Endothelial cell of umbilical vein (primary cell): ENCODE data around the gene SPRED1. TPM values are rescaled to one million over a fixed set of nuclear protein-coding genes. Genes with fewer than 3 reads are reported as not detected.

Source experiments
- BruUV-seq: library from RNA; stranded (reverse); fragments of 400-500 nt; replicated peaks from 2 replicates; lab custom pipeline; 2021; lab: Mats Ljungman, UMichigan
- CTCF ChIA-PET: fragments of 300-600, 350-600 bp; sonication (Branson Sonifier 250); formaldehyde crosslinking; loops from one replicate; lab custom pipeline; 2021; ENCODE audit warnings: antibody characterized with exemption, inconsistent platforms; lab: Charles Lee
- POLR2A ChIA-PET: fragments of 300-600, 350-600 bp; sonication (Branson Sonifier 250); formaldehyde crosslinking; loops from one replicate; lab custom pipeline; 2021; ENCODE audit warnings: antibody characterized with exemption, inconsistent platforms; lab: Charles Lee
- DNase-seq: peaks from one replicate; pipeline ENCODE4 v3.0.0-alpha.2; 2011; ENCODE audit warnings: low read depth, low spot score
- FAIRE-seq: peaks from 2 replicates; lab custom pipeline; 2011; peaks lifted over from hg19 to GRCh38; lab: Jason Lieb, UNC
- H2AFZ ChIP-seq: 2 replicates; pipeline ENCODE4 v1.6.0; 2012; ENCODE audit warnings: low read depth, low read length, control low read depth, inconsistent platforms
- H3K27ac ChIP-seq: 2 replicates; pipeline ENCODE4 v1.5.1; 2011; ENCODE audit warnings: low read depth, mild to moderate bottlenecking, control low read depth, low read length, moderate library complexity; ENCODE audit not compliant: insufficient read depth
- H3K27me3 ChIP-seq, 2 experiments: 2 replicates each; pipeline versions ENCODE4 v1.6.0 to v1.6.1; 2011; ENCODE audit warnings: low read length in 2 of 2, mixed read lengths in 1 of 2; ENCODE audit not compliant: control insufficient read depth in 2 of 2, insufficient read depth in 2 of 2
- H3K36me3 ChIP-seq, 2 experiments: 2 replicates in 1 of 2; 3 replicates in 1 of 2; pipeline ENCODE4 v1.5.1; 2011; ENCODE audit warnings: low read length in 2 of 2, mild to moderate bottlenecking in 1 of 2, moderate library complexity in 1 of 2; ENCODE audit not compliant: control insufficient read depth in 2 of 2, insufficient read depth in 2 of 2; ENCODE audit errors: extremely low read depth in 1 of 2
- H3K4me1 ChIP-seq: 3 replicates; pipeline ENCODE4 v1.5.1; 2011; ENCODE audit warnings: mild to moderate bottlenecking, low read length; ENCODE audit not compliant: control insufficient read depth, insufficient read depth; ENCODE audit errors: extremely low read depth
- H3K4me2 ChIP-seq: 2 replicates; pipeline ENCODE4 v1.6.1; 2011; ENCODE audit warnings: low read length, control low read depth, mixed read lengths; ENCODE audit not compliant: insufficient read depth
- H3K4me3 ChIP-seq, 3 experiments: fragments of 200-600 bp in 1 of 3; sonication (generic), shearing (Covaris generic) in 1 of 3; replicated peaks in 1 of 3; 2 replicates each; pipeline ENCODE4 v1.5.1; 2011 to 2016; ENCODE audit warnings: control low read depth in 3 of 3, low read length in 3 of 3, mild to moderate bottlenecking in 2 of 3, inconsistent platforms in 1 of 3, low read depth in 1 of 3, moderate library complexity in 1 of 3; ENCODE audit not compliant: insufficient read depth in 1 of 3
- H3K79me2 ChIP-seq: 2 replicates; pipeline ENCODE4 v1.6.0; 2012; ENCODE audit warnings: low read length, inconsistent platforms; ENCODE audit not compliant: control insufficient read depth, insufficient read depth
- H3K9ac ChIP-seq: replicated peaks from 2 replicates; pipeline ENCODE3; 2011; ENCODE audit warnings: low read length, control low read depth; ENCODE audit not compliant: insufficient read depth; ENCODE audit errors: extremely low read depth
- H3K9me1 ChIP-seq: replicated peaks from 3 replicates; pipeline ENCODE4 v1.6.0; 2011; ENCODE audit warnings: mild to moderate bottlenecking, low read length; ENCODE audit not compliant: control insufficient read depth, insufficient read depth; ENCODE audit errors: extremely low read depth
- H3K9me3 ChIP-seq: replicated peaks from 2 replicates; pipeline ENCODE4 v1.5.1; 2012; ENCODE audit warnings: low read length, inconsistent platforms; ENCODE audit not compliant: control insufficient read depth, insufficient read depth
- H4K20me1 ChIP-seq: replicated peaks from 2 replicates; pipeline ENCODE3; 2011; ENCODE audit warnings: mild to moderate bottlenecking, low read length; ENCODE audit not compliant: control insufficient read depth, insufficient read depth; ENCODE audit errors: extremely low read depth
- CTCF ChIP-seq, 2 donors: IDR thresholded peaks; 1 replicate in 1 of 2; 2 replicates in 1 of 2; pipeline ENCODE4 v1.5.1; 2011; ENCODE audit warnings: low read length in 2 of 2, mild to moderate bottlenecking in 2 of 2, moderate library complexity in 2 of 2, control low read depth in 1 of 2, inconsistent platforms in 1 of 2, low read depth in 1 of 2; ENCODE audit not compliant: insufficient read depth in 1 of 2; ENCODE audit errors: extremely low read depth in 1 of 2
- EZH2 ChIP-seq: IDR thresholded peaks from 2 replicates; pipeline ENCODE4 v1.6.1; 2012; ENCODE audit warnings: borderline replicate concordance, low read depth, mild to moderate bottlenecking, moderate library complexity, low read length, inconsistent platforms; ENCODE audit not compliant: severe bottlenecking
- FOS ChIP-seq: IDR thresholded peaks from 2 replicates; pipeline ENCODE4 v1.6.1; 2011; ENCODE audit warnings: mild to moderate bottlenecking, low read length, moderate library complexity, borderline replicate concordance; ENCODE audit not compliant: insufficient read depth
- GATA2 ChIP-seq: IDR thresholded peaks from 2 replicates; pipeline ENCODE4 v1.7.0; 2011; ENCODE audit warnings: low read depth, mild to moderate bottlenecking, moderate library complexity, mixed read lengths, low read length; ENCODE audit not compliant: insufficient read length, insufficient read depth
- JUN ChIP-seq: IDR thresholded peaks from 2 replicates; pipeline ENCODE4 v1.6.1; 2011; ENCODE audit warnings: borderline replicate concordance, low read depth; ENCODE audit not compliant: insufficient read length, insufficient read depth
- MYC ChIP-seq: IDR thresholded peaks from one replicate; pipeline ENCODE4 v1.6.1; 2011; ENCODE audit warnings: mild to moderate bottlenecking, low read depth, low read length
- POLR2A ChIP-seq: IDR thresholded peaks from 2 replicates; pipeline ENCODE4 v1.6.1; 2012; ENCODE audit warnings: low read depth, mild to moderate bottlenecking, control low read depth, low read length
- POLR2AphosphoS5 ChIP-seq: IDR thresholded peaks from 2 replicates; pipeline ENCODE4 v1.6.1; 2012; ENCODE audit warnings: low read depth, mild to moderate bottlenecking, control low read depth, low read length, moderate library complexity; ENCODE audit not compliant: insufficient read depth
- dilution Hi-C: fragments of 300-500 bp; cut with MboI; formaldehyde crosslinking; loops from one replicate; pipeline ENCODE4 v1.15.0; 2019; ENCODE audit warnings: low sequenced_read_pairs; ENCODE audit not compliant: extremely low pct_ligation_motif_present
- intact Hi-C: fragments of 100-400 bp; cut with micrococcal nuclease; formaldehyde crosslinking; loops from one replicate; pipeline ENCODE4 v1.10.0; 2022
- polyA plus RNA-seq, 4 experiments: library from polyadenylated mRNA; depleted of rRNA in 3 of 4; stranded (reverse) in 3 of 4; unstranded in 1 of 4; fragments of >200 nt; gene quantifications; 2 replicates each; pipeline versions ENCODE4 v1.2.1 to v1.2.3, GENCODE V29; 2011 to 2012; ENCODE audit warnings: missing spikeins in 1 of 4
- total RNA-seq: library from RNA; stranded (reverse); gene quantifications from 2 replicates; pipeline ENCODE4 v1.2.3, GENCODE V29; 2021
- TF ChIP-seq, protein P1 (sequence below): IDR thresholded peaks from 2 replicates; pipeline ENCODE4 v1.6.1; 2011; ENCODE audit not compliant: insufficient read depth, insufficient read length

The SPRED1 gene
- total and polyA plus RNA-seq, 2 donors (not counting 3 experiments of a cell fraction or from before 2014, with no cell fraction given) = 1.3 to 10.7 TPM

GRCh38 chr15:38243278-38244055 lies 9.2 kb upstream of the SPRED1 start:
- Histone ChIP-seq H3K36me3 (no peaks in the 10 kb centered on the region), H4K20me1 (no peaks in the 10 kb centered on the region), H3K27me3 (no peaks in the 10 kb centered on the region), H3K9me3 (no peaks in the 10 kb centered on the region), H3K9me1 (no peaks in the 10 kb centered on the region), H2AFZ (no peak overlapping the region), H3K79me2 (no peaks in the 10 kb centered on the region), H3K4me1 (peaks cover 23% of the 10 kb centered on the region), H3K9ac (no peak overlapping the region), H3K27ac (no peak overlapping the region), H3K4me3 (no peak overlapping the region), H3K4me2 (no peak overlapping the region)
- DNase-seq (no peak), FAIRE-seq (no peak)
- POLR2A ChIA-PET = no interaction called here
- no peak for TF ChIP-seq CTCF (IDR thresholded peaks at IDR 0.05; ENCODE audit: extremely low read depth in 1 of 2, insufficient read depth in 1 of 2, low read depth in 1 of 2, low read length in 2 of 2)
- no peak for TF ChIP-seq FOS
- no peak for TF ChIP-seq GATA2
- TF ChIP-seq, protein P1, sequence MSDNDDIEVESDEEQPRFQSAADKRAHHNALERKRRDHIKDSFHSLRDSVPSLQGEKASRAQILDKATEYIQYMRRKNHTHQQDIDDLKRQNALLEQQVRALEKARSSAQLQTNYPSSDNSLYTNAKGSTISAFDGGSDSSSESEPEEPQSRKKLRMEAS = no peak
- TF ChIP-seq POLR2A = no peak
- TF ChIP-seq JUN = no peak
- no peak for TF ChIP-seq EZH2
- no peak for TF ChIP-seq POLR2AphosphoS5
- TF ChIP-seq MYC = no peak
- no TSS peak for BruUV-seq
- intact Hi-C loops = no loop called here
- CTCF ChIA-PET = interaction anchor here (1.4 to 1.5 kb wide), 2 partner anchors 12 to 15 kb away, joined by 3 to 4 read pairs; no protein-coding TSS in a partner anchor
- dilution Hi-C loops = no loop called here
